ENCODE results near the gene ANKS1B.

GRCh38 chr12:98736352-98737321 lies 1248.1 kb downstream of the ANKS1B start:
- TF ChIP-seq REST (IDR thresholded peaks at IDR 0.05; ENCODE audit: low read depth, low read length): no peak
- no peak for TF ChIP-seq RAD21 (IDR thresholded peaks at IDR 0.05; ENCODE audit: insufficient read depth, low read depth, low read length)
- TF ChIP-seq CREB1 (IDR thresholded peaks at IDR 0.05; ENCODE audit: low read depth): no peak
- TF ChIP-seq ATF7 (IDR thresholded peaks at IDR 0.05; ENCODE audit: low read depth): no peak
- TF ChIP-seq BRCA1 (IDR thresholded peaks at IDR 0.05; ENCODE audit: low read depth, low read length): no peak
